B cell (primary cell): Measurements from ENCODE around the gene NKD2. TPM values are rescaled to one million over a fixed set of nuclear protein-coding genes. Genes with fewer than 3 reads are reported as not detected.
"Not testable (repeated sequence)": the region's sequence is repeated elsewhere in the genome, so short reads cannot be mapped to it uniquely, and the experiment has no call there.

Source experiments
- ATAC-seq: fragments of 200-7000 bp; cut with Tn5 transposase; one replicate; pipeline ENCODE4 v1.10.0; 2021; ENCODE audit warnings: low read depth, mild to moderate bottlenecking, moderate number of reproducible peaks, moderate library complexity
- CTCF ChIA-PET: fragments of 350-600 bp; sonication (Branson Sonifier 250); formaldehyde crosslinking; loops from one replicate; lab custom pipeline; 2021; ENCODE audit warnings: antibody characterized with exemption, inconsistent platforms; lab: Charles Lee
- POLR2A ChIA-PET: fragments of 350-600 bp; sonication (Branson Sonifier 250); formaldehyde crosslinking; loops from one replicate; lab custom pipeline; 2021; ENCODE audit warnings: antibody characterized with exemption; lab: Charles Lee
- DNase-seq: peaks from one replicate; pipeline ENCODE4 v3.0.0; 2013
- H2AFZ ChIP-seq: 2 replicates; pipeline ENCODE4 v1.6.1; 2012; ENCODE audit warnings: mild to moderate bottlenecking, low read depth, low read length; ENCODE audit not compliant: insufficient read depth, poor library complexity, severe bottlenecking
- H3K27ac ChIP-seq, 2 donors: 1 replicate in 1 of 2; 2 replicates in 1 of 2; pipeline ENCODE4 v1.5.1; 2012 to 2013; ENCODE audit warnings: low read length in 2 of 2, mild to moderate bottlenecking in 2 of 2, moderate library complexity in 1 of 2
- H3K27me3 ChIP-seq, 4 experiments: fragments of 200-600 bp in 1 of 4; sonication (generic) in 1 of 4; replicated peaks in 1 of 4; 1 replicate in 2 of 4; 2 replicates in 2 of 4; pipeline versions ENCODE4 v1.6.1 to v1.7.0; 2013 to 2016; ENCODE audit warnings: low read length in 3 of 4, mild to moderate bottlenecking in 2 of 4, mixed read lengths in 1 of 4, moderate library complexity in 1 of 4; ENCODE audit not compliant: insufficient read depth in 4 of 4, control insufficient read depth in 3 of 4; ENCODE audit errors: control extremely low read depth in 1 of 4
- H3K36me3 ChIP-seq, 2 experiments: replicated peaks in 1 of 2; 1 replicate in 1 of 2; 2 replicates in 1 of 2; pipeline versions ENCODE4 v1.6.1 to v1.7.1; 2013; ENCODE audit warnings: low read length in 1 of 2; ENCODE audit not compliant: insufficient read depth in 2 of 2, control insufficient read depth in 1 of 2; ENCODE audit errors: control extremely low read depth in 1 of 2, extremely low read depth in 1 of 2
- H3K4me1 ChIP-seq, 2 donors: fragments of 200-600 bp in 1 of 2; sonication (generic) in 1 of 2; 1 replicate in 1 of 2; 2 replicates in 1 of 2; pipeline versions ENCODE4 v1.5.1 to v1.6.1; 2013 to 2017; ENCODE audit warnings: low read length in 2 of 2; ENCODE audit not compliant: control insufficient read depth in 2 of 2, insufficient read depth in 2 of 2
- H3K4me2 ChIP-seq: replicated peaks from 2 replicates; pipeline ENCODE3; 2012; ENCODE audit warnings: mild to moderate bottlenecking, low read depth, low read length; ENCODE audit not compliant: poor library complexity, severe bottlenecking
- H3K4me3 ChIP-seq, 5 experiments: fragments of 200-600 bp in 1 of 5; sonication (generic) in 1 of 5; 1 replicate in 3 of 5; 2 replicates in 2 of 5; pipeline versions ENCODE4 v1.5.1 to v1.7.0; 2011 to 2016; ENCODE audit warnings: low read length in 4 of 5, mild to moderate bottlenecking in 4 of 5, low read depth in 2 of 5, control low read depth in 1 of 5, moderate library complexity in 1 of 5; ENCODE audit not compliant: insufficient read depth in 1 of 5; ENCODE audit errors: control extremely low read depth in 1 of 5, extremely low read depth in 1 of 5
- H3K79me2 ChIP-seq: fragments of 200-600 bp; sonication (generic); one replicate; pipeline ENCODE4 v1.6.0; 2016; ENCODE audit warnings: low read length; ENCODE audit not compliant: control insufficient read depth, insufficient read depth
- H3K9ac ChIP-seq: fragments of 200-600 bp; sonication (generic); 2 replicates; pipeline ENCODE4 v1.6.1; 2017; ENCODE audit warnings: mild to moderate bottlenecking, low read length, moderate library complexity
- H3K9me3 ChIP-seq, 3 donors: one replicate each; pipeline versions ENCODE4 v1.6.1 to v1.7.1; 2013; ENCODE audit warnings: low read length in 2 of 3; ENCODE audit not compliant: control insufficient read depth in 2 of 3, insufficient read depth in 1 of 3; ENCODE audit errors: control extremely low read depth in 1 of 3
- H4K20me1 ChIP-seq: 2 replicates; pipeline ENCODE4 v1.6.0; 2012; ENCODE audit warnings: mild to moderate bottlenecking, low read length; ENCODE audit not compliant: insufficient read depth, control insufficient read depth, poor library complexity, severe bottlenecking
- H3K27ac Mint-ChIP-seq: one replicate; pipeline ENCODE4 v1.8.0; 2021; ENCODE audit warnings: mixed read lengths
- H3K27me3 Mint-ChIP-seq: one replicate; pipeline ENCODE4 v1.8.0; 2021; ENCODE audit warnings: mixed read lengths
- H3K4me1 Mint-ChIP-seq: one replicate; pipeline ENCODE4 v1.8.0; 2021; ENCODE audit warnings: mixed read lengths
- H3K4me3 Mint-ChIP-seq: one replicate; pipeline ENCODE4 v1.8.0; 2021; ENCODE audit warnings: mixed read lengths
- H3K9me3 Mint-ChIP-seq: one replicate; pipeline ENCODE4 v1.8.0; 2022; ENCODE audit warnings: mixed read lengths; ENCODE audit not compliant: insufficient read depth
- EZH2 ChIP-seq: IDR thresholded peaks from 2 replicates; pipeline ENCODE4 v1.6.1; 2012; ENCODE audit warnings: borderline replicate concordance, low read depth, mild to moderate bottlenecking, moderate library complexity, low read length; ENCODE audit not compliant: insufficient read depth, poor library complexity, severe bottlenecking
- WGBS: methylation state at CpG from one replicate; pipeline ENCODE4 v1.1.5; 2013; ENCODE audit warnings: missing lambda C conversion rate; ENCODE audit not compliant: insufficient coverage; 5-methylcytosine and 5-hydroxymethylcytosine counted together
- intact Hi-C: fragments of 100-400 bp; cut with micrococcal nuclease; formaldehyde crosslinking; loops from one replicate; pipeline ENCODE4 v1.10.0; 2022
- polyA plus RNA-seq: library from polyadenylated mRNA; depleted of rRNA; stranded (reverse); fragments of >200 nt; gene quantifications from 2 replicates; pipeline ENCODE4 v1.2.3, GENCODE V29; 2012
- total RNA-seq, 2 donors: library from RNA; stranded (reverse); fragments of 120-200 nt in 1 of 2; gene quantifications; 1 replicate in 1 of 2; 2 replicates in 1 of 2; pipeline versions ENCODE4 v1.2.3 to v1.2.4, GENCODE V29; 2013 to 2022
- TF ChIP-seq, protein P1 (sequence below): fragments of 200-600 bp; IDR thresholded peaks from one replicate; pipeline ENCODE4 v1.8.0; 2022; ENCODE audit warnings: antibody characterized with exemption, mild to moderate bottlenecking

NKD2 gene
- total and polyA plus RNA-seq, 2 donors (not counting 1 experiment from before 2014, with no cell fraction given) = 0.12 to 0.34 TPM

DNA sequence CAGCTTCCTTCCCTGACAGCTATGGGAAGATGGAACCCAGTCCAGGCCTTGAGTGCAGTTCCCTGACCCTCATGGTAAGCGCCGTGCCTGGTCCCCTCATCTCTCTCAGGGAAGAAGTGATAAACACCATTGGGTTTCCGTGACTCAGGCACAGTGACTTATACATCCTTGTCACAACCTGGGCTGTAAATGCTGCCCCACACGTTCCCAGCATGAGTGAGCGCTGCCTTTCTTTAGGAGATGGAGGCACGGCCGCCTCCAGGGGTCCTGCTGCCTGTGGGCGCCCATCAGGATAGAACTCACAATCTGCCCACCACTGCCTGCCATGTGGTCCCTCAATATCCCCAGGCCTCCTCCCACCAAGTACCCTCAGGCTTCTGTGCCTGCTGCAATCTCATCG is 8.3 kb upstream of the NKD2 start:
- Histone ChIP-seq H3K4me3 (no peak overlapping the region), H3K4me1 (peaks cover 14% of the 10 kb centered on the region in 2 donors), H3K4me2 (no peak overlapping the region), H2AFZ (no peak overlapping the region), H3K27ac (no peak overlapping the region), H4K20me1 (no peaks in the 10 kb centered on the region), H3K79me2 (no peaks in the 10 kb centered on the region), H3K9ac (no peak overlapping the region), H3K36me3 (no peaks in the 10 kb centered on the region), H3K9me3 (peaks cover 0 to 4% (median 0%) of the 10 kb centered on the region in 3 donors), H3K27me3 (peaks cover 0 to 25% (median 4%) of the 10 kb centered on the region in 4 experiments)
- H3K4me3 Mint-ChIP-seq = no peak overlapping the region
- no peaks in the 10 kb centered on the region for H3K9me3 Mint-ChIP-seq
- POLR2A ChIA-PET = no interaction called here
- H3K27me3 Mint-ChIP-seq = peaks cover 19% of the 10 kb centered on the region
- no peak for TF ChIP-seq EZH2
- TF ChIP-seq, protein P1, sequence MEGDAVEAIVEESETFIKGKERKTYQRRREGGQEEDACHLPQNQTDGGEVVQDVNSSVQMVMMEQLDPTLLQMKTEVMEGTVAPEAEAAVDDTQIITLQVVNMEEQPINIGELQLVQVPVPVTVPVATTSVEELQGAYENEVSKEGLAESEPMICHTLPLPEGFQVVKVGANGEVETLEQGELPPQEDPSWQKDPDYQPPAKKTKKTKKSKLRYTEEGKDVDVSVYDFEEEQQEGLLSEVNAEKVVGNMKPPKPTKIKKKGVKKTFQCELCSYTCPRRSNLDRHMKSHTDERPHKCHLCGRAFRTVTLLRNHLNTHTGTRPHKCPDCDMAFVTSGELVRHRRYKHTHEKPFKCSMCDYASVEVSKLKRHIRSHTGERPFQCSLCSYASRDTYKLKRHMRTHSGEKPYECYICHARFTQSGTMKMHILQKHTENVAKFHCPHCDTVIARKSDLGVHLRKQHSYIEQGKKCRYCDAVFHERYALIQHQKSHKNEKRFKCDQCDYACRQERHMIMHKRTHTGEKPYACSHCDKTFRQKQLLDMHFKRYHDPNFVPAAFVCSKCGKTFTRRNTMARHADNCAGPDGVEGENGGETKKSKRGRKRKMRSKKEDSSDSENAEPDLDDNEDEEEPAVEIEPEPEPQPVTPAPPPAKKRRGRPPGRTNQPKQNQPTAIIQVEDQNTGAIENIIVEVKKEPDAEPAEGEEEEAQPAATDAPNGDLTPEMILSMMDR = no peak
- CTCF ChIA-PET = no interaction called here
- 92% methylated on average over 8 of the region's 9 CpGs for WGBS
- H3K4me1 Mint-ChIP-seq = peaks cover 9% of the 10 kb centered on the region
- no peak for ATAC-seq
- intact Hi-C loops = no loop called here
- no peak for DNase-seq
- no peak overlapping the region for H3K27ac Mint-ChIP-seq

DNA sequence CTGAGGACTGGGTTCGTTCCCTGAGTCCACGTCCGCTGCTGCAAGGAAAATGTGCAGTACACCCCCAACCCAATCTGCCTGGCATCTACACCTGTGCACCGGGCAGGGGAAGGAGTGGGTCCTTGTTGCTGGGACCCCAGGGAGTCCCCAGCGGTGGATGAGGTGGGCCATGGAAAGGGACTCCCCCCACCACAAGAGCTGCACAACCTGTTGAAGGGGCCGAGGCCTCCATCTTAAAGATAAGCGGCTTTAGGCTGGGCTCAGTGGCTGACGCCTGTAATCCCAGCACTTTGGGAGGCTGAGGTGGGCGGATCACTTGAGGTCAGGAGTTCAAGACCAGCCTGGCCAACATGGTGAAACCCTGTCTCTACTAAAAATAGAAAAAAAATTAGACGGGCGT is 7.8 kb upstream of the NKD2 start:
- Histone ChIP-seq H3K4me1 (peaks cover 18 to 19% of the 10 kb centered on the region in 2 donors), H3K27me3 (peaks cover 0 to 30% (median 6%) of the 10 kb centered on the region in 4 experiments)
- H2AFZ ChIP-seq, H3K9me3 Mint-ChIP-seq, H3K27ac Mint-ChIP-seq, DNase-seq, POLR2A ChIA-PET, H3K9ac ChIP-seq, H3K79me2 ChIP-seq, ATAC-seq, H3K4me3 ChIP-seq, intact Hi-C loops, H3K36me3 ChIP-seq, H3K4me2 ChIP-seq, CTCF ChIA-PET, H4K20me1 ChIP-seq, H3K9me3 ChIP-seq, H3K27ac ChIP-seq, H3K4me3 Mint-ChIP-seq: not testable (repeated sequence)
- Mint-ChIP-seq H3K27me3 (peaks cover 24% of the 10 kb centered on the region), H3K4me1 (peaks cover 10% of the 10 kb centered on the region)
- WGBS = 100% methylated on average over 1 of the region's 11 CpGs
